Activated CD4-positive, alpha-beta T cell treated with anti-CD3 and anti-CD28 coated beads for 4 hours (primary cell): ENCODE results near the gene NTM.

Experiments used
- DNase-seq, 2 donors: peaks; one replicate each; pipeline ENCODE4 v3.0.0-alpha.2; 2020

NTM gene

DNA sequence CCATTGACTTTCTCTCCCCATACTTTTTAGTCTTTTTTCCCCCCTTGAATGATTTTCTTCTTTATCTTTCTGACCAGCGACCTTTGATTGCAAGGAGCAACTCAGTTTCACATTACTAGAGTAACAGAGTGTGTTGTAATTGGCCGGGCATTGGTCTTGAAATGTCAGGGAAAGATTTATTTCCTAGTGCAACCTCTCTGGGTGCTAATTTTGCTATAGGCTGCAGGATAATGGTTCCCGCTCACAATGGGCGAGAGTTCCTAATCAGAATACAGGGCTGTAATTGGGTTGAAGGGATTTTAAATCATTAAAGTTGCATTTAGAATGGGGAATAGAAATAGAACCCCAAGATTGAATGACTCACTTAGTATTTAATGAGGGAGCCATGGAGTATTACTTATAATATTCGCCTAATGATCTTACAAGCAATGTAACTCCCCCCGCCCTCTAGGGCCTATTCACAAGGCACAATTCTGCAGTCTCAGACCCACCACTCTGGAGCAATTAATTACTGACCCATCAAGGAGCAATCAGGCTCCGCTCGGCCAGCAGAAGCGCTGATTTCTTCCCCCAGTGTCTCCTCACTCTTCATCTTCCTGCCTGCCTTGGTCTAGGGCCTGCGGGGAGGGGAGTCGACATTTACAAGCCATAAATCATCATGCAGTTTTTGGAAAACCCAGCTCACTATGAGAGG lies 725.9 kb downstream of the NTM start:
- no peak for DNase-seq

DNA sequence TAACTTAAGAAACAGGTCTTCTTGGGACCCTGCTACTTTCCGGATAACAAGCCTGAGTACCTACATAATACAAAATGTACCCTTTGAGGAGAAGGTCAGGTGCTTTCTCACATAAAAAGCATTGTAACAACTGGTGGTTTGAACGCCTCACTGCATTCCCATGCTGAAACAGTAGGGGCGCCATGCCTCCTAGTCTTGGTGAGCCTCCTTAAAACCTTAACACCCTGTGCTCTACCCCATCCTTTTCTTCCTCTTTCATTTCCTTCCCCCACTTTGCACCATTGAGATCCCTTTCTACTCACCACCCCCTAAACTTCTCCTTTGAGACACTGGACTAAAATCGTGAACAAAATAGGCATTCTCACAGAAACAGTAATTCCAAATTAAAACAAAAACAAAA lies 729.3 kb downstream of the NTM start:
- DNase-seq = no peak

- DNase-seq = no peak
Observed at GRCh38 chr11:132100583-132100982, 730.2 kb downstream of the NTM start.

GRCh38 chr11:132101881-132102280 lies 731.5 kb downstream of the NTM start:
- DNase-seq = no peak

GRCh38 chr11:132103021-132103420 lies 732.6 kb downstream of the NTM start:
- DNase-seq = no peak

- no peak for DNase-seq
Observed at GRCh38 chr11:132106096-132106982, 735.9 kb downstream of the NTM start.

DNA sequence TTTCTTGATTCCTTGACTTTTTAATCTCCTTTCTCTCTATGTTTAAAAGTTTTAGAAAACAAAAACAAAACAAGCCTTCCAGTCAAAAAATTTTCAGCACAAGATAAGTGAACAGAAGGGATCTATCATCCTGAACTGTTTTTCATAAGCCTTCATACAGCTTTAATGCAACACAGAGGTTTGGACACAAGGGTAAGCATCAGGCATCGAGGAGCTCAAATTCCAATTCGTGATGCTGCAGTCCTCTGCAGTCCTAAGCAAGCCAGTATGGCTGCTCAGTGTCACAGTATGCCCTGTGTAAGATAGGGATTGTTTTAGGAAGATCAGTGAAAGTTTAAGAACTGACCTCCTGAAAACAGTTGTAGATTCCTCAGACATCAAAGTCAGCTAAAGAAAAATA lies 740.9 kb downstream of the NTM start:
- no peak for DNase-seq

- DNase-seq = no peak
Observed at GRCh38 chr11:132111838-132112237, 741.4 kb downstream of the NTM start.

- no peak for DNase-seq
Observed at GRCh38 chr11:132112846-132113245, 742.4 kb downstream of the NTM start.

DNA sequence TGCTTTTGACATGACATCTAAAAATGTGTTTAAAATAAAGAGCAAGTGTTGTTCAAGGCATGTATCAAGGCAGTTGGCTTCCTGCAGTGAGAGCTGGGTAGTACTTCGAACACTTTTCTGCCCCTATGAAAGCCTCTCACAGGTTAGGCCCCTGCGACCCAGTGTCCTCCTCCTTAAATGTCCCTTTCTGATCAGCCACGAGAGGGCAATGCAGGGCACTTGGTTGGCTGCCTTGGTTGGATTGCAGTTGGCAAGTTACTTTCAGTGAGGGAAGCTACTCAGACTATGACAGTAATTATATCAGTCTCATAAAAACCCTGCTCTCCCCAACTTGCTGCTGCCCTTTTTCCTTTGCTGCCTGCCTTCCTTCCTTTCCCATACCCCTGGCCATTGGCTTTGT lies 743.8 kb downstream of the NTM start:
- no peak for DNase-seq

GRCh38 chr11:132114743-132115142 lies 744.3 kb downstream of the NTM start:
- DNase-seq = no peak

DNA sequence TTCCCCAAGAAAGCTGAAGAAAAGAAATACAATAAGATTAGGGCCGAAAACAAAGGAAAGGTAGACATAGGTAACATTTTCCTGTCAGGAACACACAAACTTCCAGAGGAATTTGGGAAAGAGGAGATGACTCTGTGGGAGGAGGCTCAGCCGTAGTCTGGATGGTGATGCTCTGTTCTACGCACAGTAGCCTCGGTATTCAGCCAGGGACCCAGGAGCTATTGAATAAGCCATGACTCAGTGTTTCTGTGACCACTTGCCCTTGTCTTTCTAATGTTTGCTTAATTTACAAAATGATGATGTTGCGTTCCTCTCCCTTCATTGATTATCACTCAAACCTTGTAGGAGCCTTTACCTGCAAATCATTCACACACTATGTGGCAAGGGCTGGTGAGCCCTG lies 745.0 kb downstream of the NTM start:
- no peak for DNase-seq

DNA sequence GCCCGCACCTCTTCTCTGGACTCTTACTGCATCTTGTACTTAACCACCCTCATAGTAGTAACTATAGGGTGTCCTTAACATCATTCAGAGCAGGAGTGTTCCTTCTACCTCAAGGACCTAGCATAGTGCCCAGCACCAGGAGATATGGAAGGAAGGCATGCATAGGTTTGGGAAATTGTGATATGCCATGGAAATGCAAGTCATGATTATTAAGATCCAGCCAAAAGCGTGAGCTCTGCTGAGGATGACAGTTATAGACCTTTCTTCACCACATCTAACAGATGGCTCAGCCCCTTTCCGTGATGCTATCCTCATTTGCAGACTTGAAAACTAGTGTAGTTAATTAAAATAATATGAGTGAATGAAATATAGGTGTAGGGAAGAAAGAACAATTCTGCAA lies 746.1 kb downstream of the NTM start:
- no peak for DNase-seq

DNA sequence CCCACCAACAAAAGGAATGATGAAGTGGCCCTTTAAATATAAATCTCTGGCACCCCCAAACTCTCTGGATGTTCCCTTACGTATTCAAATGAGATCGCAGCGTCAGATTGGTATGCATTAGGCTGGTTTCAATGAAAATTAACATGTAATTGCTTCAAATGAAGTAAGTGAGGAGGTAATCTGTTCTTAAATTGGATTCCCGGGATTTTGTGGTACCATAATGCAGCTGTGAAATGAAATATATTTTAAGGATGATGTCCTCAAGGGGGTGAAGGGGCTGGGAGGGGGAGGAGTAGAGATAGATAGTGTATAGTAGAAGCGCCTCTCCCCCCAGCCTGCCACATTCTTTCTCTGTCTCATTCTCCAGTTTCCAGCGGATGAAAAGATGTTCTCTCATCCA lies 748.2 kb downstream of the NTM start:
- DNase-seq = no peak

DNA sequence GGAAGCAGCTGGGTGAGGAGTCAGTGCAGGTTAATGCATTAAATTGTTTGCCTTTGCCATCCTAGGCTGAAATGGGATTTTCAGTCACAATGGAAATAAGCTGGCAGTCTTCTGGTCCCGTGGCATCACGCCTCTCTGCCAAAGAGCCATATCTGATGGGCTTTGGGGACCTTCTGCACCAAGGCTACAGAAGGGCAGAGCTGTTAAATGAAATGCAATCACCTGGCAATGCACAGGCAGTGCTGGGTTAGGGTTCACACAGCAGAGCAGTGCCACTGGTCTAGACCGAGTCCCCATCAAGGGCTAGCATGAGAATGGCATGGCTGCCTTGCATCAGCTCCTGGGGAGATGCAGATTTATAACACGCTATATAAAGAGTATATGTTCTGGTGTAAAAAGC lies 749.2 kb downstream of the NTM start:
- no peak for DNase-seq

DNA sequence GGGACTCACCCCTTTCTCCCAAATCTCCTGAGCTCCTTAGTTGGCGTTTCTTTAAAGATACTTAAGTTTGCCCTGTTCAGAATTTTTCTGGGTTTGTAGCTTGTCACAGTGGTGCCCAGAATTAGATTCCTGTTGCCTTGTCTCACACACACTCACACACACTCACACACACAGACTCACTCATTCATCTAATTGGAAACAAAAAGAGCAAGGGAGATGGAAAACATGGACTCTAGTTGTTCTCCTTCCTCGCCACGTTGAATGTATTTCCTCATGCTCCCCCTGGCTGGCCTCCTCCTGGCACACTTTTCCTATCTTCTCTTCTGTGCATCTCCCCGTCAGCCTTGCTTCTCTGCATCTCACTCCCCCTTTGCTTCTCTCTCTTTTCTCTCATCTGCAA lies 752.3 kb downstream of the NTM start:
- DNase-seq = no peak

- no peak for DNase-seq
Observed at GRCh38 chr11:132123449-132123848, 753.0 kb downstream of the NTM start.

DNA sequence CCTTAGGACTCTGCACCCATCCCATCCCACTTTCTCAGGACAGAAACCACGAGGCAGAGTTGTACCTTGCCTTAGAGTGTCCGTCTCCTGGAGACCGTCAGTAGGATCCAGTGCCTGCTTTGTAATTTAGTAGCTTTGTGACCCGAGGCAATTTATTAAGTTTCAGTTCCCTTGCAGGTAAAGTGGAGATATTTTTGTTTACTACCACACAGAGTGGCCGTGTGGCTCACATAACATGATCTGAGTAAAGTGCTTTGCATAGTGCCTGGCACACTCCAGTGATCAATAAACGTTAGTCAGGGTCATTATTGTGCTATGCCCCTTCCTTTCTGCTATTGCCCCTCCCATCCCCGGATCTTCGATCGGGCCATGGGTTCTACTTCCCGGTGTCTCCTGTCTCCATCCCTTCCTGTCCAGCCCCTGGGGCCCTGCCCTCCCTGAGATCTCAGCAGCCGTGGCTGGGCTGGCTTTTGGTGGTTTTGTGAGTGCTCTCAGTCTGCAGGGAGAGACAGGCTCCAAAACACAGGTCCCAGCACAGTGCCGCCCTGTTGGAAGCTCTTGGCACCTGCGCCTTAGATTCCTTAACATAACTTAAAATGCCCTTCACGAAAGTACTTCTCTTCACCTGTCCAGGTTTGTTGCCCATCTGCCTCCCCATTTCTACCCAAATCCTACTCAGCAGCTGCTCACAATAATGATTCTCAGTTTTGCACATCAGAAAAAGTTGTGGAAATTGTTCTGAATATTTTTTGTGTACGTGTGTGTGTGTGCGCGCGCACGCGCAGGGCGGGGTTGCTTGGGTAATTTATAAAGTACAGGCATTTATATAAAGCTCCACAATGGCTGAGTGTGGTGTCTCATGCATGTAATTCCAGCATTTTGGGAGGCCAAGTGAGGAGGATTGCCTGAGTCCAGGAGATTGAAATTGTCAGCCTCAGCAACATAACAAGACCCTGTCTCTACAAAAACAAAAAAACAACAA lies 753.7 kb downstream of the NTM start:
- no peak for DNase-seq

GRCh38 chr11:132125988-132126871 lies 755.8 kb downstream of the NTM start:
- no peak for DNase-seq

- DNase-seq = no peak
Observed at GRCh38 chr11:132126973-132127899, 756.8 kb downstream of the NTM start.

GRCh38 chr11:132127900-132128288 lies 757.5 kb downstream of the NTM start:
- no peak for DNase-seq
